ENCODE measurements around the gene NMNAT2. TPM values are rescaled to one million over a fixed set of nuclear protein-coding genes. Genes with fewer than 3 reads are reported as not detected.

Gene NMNAT2
- total and polyA plus RNA-seq, 2 of the 4 experiments (the other 2 are of a cell fraction): 0.36 to 2.4 TPM

DNA sequence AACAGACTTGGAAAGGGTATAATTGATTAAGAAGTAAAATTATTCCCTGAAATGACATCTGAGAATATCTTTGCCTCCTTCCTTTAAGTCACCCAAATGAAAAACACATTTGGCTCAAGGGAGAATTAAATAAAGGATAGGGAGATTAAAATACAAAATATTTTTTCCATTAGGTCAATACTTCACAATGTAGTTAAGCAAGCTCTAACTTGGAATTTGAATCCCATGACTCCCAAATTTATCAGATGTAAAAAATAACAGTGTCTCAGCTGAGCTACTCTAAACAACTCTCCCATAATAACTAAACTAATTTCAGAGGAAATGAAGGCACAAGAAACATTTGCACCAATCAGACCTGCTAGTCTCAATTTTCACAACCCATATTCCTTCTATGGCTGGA, 6.5 kb upstream of the NMNAT2 start:
- Histone ChIP-seq H2BK5ac (ENCODE audit: low read depth, low read length, poor library complexity, severe bottlenecking) (no peak overlapping the region), H2AK5ac (ENCODE audit: low read depth, low read length) (no peak overlapping the region), H4K5ac (ENCODE audit: low read depth, low read length) (no peak overlapping the region), H2AK9ac (replicated peaks; ENCODE audit: low read depth, low read length, poor library complexity) (no peak overlapping the region), H3K79me1 (ENCODE audit: low read depth in 1 of 2, low read length in 2 of 2) (no peaks in the 10 kb centered on the region), H3K4ac (ENCODE audit: low read depth, low read length) (no peak overlapping the region), H4K20me1 (ENCODE audit: insufficient read depth, low read length) (no peaks in the 10 kb centered on the region), H2BK15ac (ENCODE audit: low read depth, low read length) (no peak overlapping the region), H3K27ac (ENCODE audit: insufficient read depth, low read length) (no peak overlapping the region), H3K4me3 (ENCODE audit: insufficient read depth, low read depth, low read length) (no peak overlapping the region), H2BK20ac (ENCODE audit: low read depth, low read length) (no peak overlapping the region), H4K8ac (ENCODE audit: low read depth in 2 of 2, low read length in 2 of 2) (no peak overlapping the region), H2BK120ac (ENCODE audit: low read depth, low read length) (no peak overlapping the region), H2AFZ (replicated peaks; ENCODE audit: low read length, poor library complexity) (no peak overlapping the region), H3K36me3 (ENCODE audit: control insufficient read depth, insufficient read depth, low read length) (no peaks in the 10 kb centered on the region), H3K9ac (ENCODE audit: low read depth, low read length) (no peak overlapping the region), H3K56ac (ENCODE audit: extremely low read depth, insufficient read depth, low read length) (no peak overlapping the region), H3K23ac (ENCODE audit: low read depth, low read length) (no peak overlapping the region), H3K4me2 (ENCODE audit: low read depth, low read length) (no peak overlapping the region), H3K9me1 (ENCODE audit: insufficient read depth, low read length) (no peaks in the 10 kb centered on the region), H3K18ac (ENCODE audit: low read depth, low read length) (no peak overlapping the region), H3K27me3 (ENCODE audit: control insufficient read depth, insufficient read depth, low read length) (peaks cover 12% of the 10 kb centered on the region), H4K91ac (ENCODE audit: insufficient read depth, low read depth, low read length) (no peak overlapping the region), H3K9me3 (ENCODE audit: control insufficient read depth, insufficient read depth, low read length) (no peaks in the 10 kb centered on the region), H3K4me1 (ENCODE audit: control insufficient read depth, insufficient read depth, low read length) (no peaks in the 10 kb centered on the region), H3K14ac (replicated peaks; ENCODE audit: low read depth, low read length) (no peak overlapping the region)
- no TSS peak for BruUV-seq (replicated peaks)
- DNase-seq (no peak), ATAC-seq (ENCODE audit: low read depth) (no peak)
- ChIA-PET POLR2A (ENCODE audit: unreplicated experiment) (no interaction called here), CTCF (no interaction called here)
- in situ Hi-C loops (cut with MboI; ENCODE audit: low sequenced_read_pairs): no loop called here
- intact Hi-C loops (cut with micrococcal nuclease): no loop called here
- TF ChIP-seq RFX5 (IDR thresholded peaks at IDR 0.05; ENCODE audit: low read depth, low read length) (no peak), FOS (IDR thresholded peaks at IDR 0.05; ENCODE audit: low read depth, low read length) (no peak), CEBPB (IDR thresholded peaks at IDR 0.05; ENCODE audit: low read depth, low read length) (no peak), POLR2A (IDR thresholded peaks at IDR 0.05; ENCODE audit: low read depth, low read length) (no peak), MAFK (IDR thresholded peaks at IDR 0.05; ENCODE audit: low read depth, low read length) (no peak), CHD1 (IDR thresholded peaks at IDR 0.05; ENCODE audit: low read depth, low read length) (no peak), RAD21 (IDR thresholded peaks at IDR 0.05; ENCODE audit: low read length) (no peak), MAZ (IDR thresholded peaks at IDR 0.05; ENCODE audit: borderline replicate concordance, low read depth, low read length) (no peak), SMC3 (IDR thresholded peaks at IDR 0.05; ENCODE audit: low read depth, low read length) (no peak), RCOR1 (IDR thresholded peaks at IDR 0.05; ENCODE audit: insufficient replicate concordance, low read length) (no peak), NFE2L2 (IDR thresholded peaks at IDR 0.05; ENCODE audit: low read depth, low read length) (no peak), BHLHE40 (IDR thresholded peaks at IDR 0.05; ENCODE audit: low read depth, low read length) (no peak), MXI1 (IDR thresholded peaks at IDR 0.05; ENCODE audit: borderline replicate concordance, low read depth, low read length) (no peak)
- TF ChIP-seq, protein P1, sequence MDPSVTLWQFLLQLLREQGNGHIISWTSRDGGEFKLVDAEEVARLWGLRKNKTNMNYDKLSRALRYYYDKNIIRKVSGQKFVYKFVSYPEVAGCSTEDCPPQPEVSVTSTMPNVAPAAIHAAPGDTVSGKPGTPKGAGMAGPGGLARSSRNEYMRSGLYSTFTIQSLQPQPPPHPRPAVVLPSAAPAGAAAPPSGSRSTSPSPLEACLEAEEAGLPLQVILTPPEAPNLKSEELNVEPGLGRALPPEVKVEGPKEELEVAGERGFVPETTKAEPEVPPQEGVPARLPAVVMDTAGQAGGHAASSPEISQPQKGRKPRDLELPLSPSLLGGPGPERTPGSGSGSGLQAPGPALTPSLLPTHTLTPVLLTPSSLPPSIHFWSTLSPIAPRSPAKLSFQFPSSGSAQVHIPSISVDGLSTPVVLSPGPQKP (IDR thresholded peaks at IDR 0.05; ENCODE audit: borderline replicate concordance, low read depth, low read length): no peak
- TF ChIP-seq, protein P2, sequence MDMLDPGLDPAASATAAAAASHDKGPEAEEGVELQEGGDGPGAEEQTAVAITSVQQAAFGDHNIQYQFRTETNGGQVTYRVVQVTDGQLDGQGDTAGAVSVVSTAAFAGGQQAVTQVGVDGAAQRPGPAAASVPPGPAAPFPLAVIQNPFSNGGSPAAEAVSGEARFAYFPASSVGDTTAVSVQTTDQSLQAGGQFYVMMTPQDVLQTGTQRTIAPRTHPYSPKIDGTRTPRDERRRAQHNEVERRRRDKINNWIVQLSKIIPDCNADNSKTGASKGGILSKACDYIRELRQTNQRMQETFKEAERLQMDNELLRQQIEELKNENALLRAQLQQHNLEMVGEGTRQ (IDR thresholded peaks at IDR 0.05; ENCODE audit: low read depth, low read length): no peak
- TF ChIP-seq, protein P3, sequence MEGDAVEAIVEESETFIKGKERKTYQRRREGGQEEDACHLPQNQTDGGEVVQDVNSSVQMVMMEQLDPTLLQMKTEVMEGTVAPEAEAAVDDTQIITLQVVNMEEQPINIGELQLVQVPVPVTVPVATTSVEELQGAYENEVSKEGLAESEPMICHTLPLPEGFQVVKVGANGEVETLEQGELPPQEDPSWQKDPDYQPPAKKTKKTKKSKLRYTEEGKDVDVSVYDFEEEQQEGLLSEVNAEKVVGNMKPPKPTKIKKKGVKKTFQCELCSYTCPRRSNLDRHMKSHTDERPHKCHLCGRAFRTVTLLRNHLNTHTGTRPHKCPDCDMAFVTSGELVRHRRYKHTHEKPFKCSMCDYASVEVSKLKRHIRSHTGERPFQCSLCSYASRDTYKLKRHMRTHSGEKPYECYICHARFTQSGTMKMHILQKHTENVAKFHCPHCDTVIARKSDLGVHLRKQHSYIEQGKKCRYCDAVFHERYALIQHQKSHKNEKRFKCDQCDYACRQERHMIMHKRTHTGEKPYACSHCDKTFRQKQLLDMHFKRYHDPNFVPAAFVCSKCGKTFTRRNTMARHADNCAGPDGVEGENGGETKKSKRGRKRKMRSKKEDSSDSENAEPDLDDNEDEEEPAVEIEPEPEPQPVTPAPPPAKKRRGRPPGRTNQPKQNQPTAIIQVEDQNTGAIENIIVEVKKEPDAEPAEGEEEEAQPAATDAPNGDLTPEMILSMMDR (conservative IDR thresholded peaks at IDR 0.05; ENCODE audit: low read depth, low read length): no peak
- dilution Hi-C loops (cut with HindIII; ENCODE audit: low sequenced_read_pairs, unreplicated experiment): no loop called here

Measured in IMR-90 (cell line).